Gastroesophageal sphincter (tissue), 4 donors: Measurements from ENCODE around the gene NLGN4X. TPM values are rescaled to one million over a fixed set of nuclear protein-coding genes. Genes with fewer than 3 reads are reported as not detected.

Experiments
- ATAC-seq: fragments of 150-250 bp; one replicate; pipeline ENCODE4 v1.9.1; 2016; ENCODE audit warnings: mild to moderate bottlenecking, moderate library complexity
- H3K27ac ChIP-seq, 4 donors: fragments of 200-600 bp; sonication (generic) in 3 of 4; 1 replicate in 3 of 4; 2 replicates in 1 of 4; pipeline ENCODE4 v1.5.1; 2016 to 2019
- H3K27me3 ChIP-seq: fragments of 200-600 bp; sonication (generic); one replicate; pipeline ENCODE4 v1.5.1; 2019
- H3K36me3 ChIP-seq, 2 donors: fragments of 200-600 bp; sonication (generic); one replicate each; pipeline ENCODE4 v1.5.1; 2019; ENCODE audit warnings: control low read depth in 1 of 2
- H3K4me1 ChIP-seq, 3 donors: fragments of 200-600 bp; sonication (generic); 1 replicate in 2 of 3; 2 replicates in 1 of 3; pipeline ENCODE4 v1.5.1; 2016 to 2019; ENCODE audit warnings: control low read depth in 2 of 3
- H3K4me3 ChIP-seq, 2 donors: fragments of 200-600 bp; sonication (generic); one replicate each; pipeline ENCODE4 v1.5.1; 2019; ENCODE audit warnings: mild to moderate bottlenecking in 1 of 2, moderate library complexity in 1 of 2
- H3K9me3 ChIP-seq, 3 donors: fragments of 200-600 bp; sonication (generic); one replicate each; pipeline ENCODE4 v1.5.1; 2017 to 2019; ENCODE audit warnings: control low read depth in 2 of 3
- CTCF ChIP-seq, 4 experiments: fragments of 200-600 bp in 2 of 4; fragments of 450-650 bp in 2 of 4; sonication (generic) in 1 of 4; IDR thresholded peaks; one replicate each; pipeline ENCODE4 v1.5.1; 2017 to 2019; ENCODE audit warnings: antibody characterized with exemption in 4 of 4, mild to moderate bottlenecking in 2 of 4, moderate library complexity in 2 of 4
- EP300 ChIP-seq: sonication (generic); formaldehyde crosslinking; IDR thresholded peaks from one replicate; pipeline ENCODE4 v1.6.1; 2017; ENCODE audit warnings: antibody characterized with exemption, mild to moderate bottlenecking
- POLR2A ChIP-seq, 2 donors: fragments of 450-650 bp; IDR thresholded peaks; one replicate each; pipeline ENCODE4 v1.6.1; 2017; ENCODE audit warnings: antibody characterized with exemption in 2 of 2, mild to moderate bottlenecking in 2 of 2, moderate library complexity in 1 of 2
- POLR2AphosphoS5 ChIP-seq: sonication (generic); formaldehyde crosslinking; IDR thresholded peaks from one replicate; pipeline ENCODE4 v1.6.1; 2017; ENCODE audit warnings: antibody characterized with exemption
- WGBS, 2 donors: methylation state at CpG; one replicate each; pipeline ENCODE4 v1.1.5; 2018; ENCODE audit warnings: low coverage in 1 of 2; 5-methylcytosine and 5-hydroxymethylcytosine counted together
- small RNA-seq, 4 donors: library from RNA; depleted of rRNA; stranded (forward); fragments of <200 nt; gene quantifications; one replicate each; pipeline ENCODE3, GENCODE V24; 2016
- total RNA-seq, 4 donors: library from RNA; depleted of rRNA; stranded (reverse); fragments of >200 nt; gene quantifications; one replicate each; pipeline ENCODE4 v1.1.0, GENCODE V29; 2016

NLGN4X gene
- total RNA-seq, 4 donors from 2014 or later = 2.0 to 6.7 (median 4.7) TPM

GRCh38 chrX:5867778-5868177 lies 360.9 kb downstream of the NLGN4X start:
- Histone ChIP-seq H3K36me3 (no peaks in the 10 kb centered on the region), H3K4me3 (no peak overlapping the region), H3K27ac (no peak overlapping the region), H3K27me3 (no peaks in the 10 kb centered on the region), H3K4me1 (no peaks in the 10 kb centered on the region), H3K9me3 (no peaks in the 10 kb centered on the region)
- ATAC-seq = no peak
- no peak for TF ChIP-seq CTCF (IDR thresholded peaks at IDR 0.05)
- no peak for TF ChIP-seq EP300
- TF ChIP-seq POLR2AphosphoS5 = no peak
- no peak for TF ChIP-seq POLR2A (IDR thresholded peaks at IDR 0.05)
- 93 to 94% methylated on average over 2 of the region's 2 CpGs for WGBS, 2 donors

- Histone ChIP-seq H3K4me1 (no peaks in the 10 kb centered on the region), H3K9me3 (no peaks in the 10 kb centered on the region), H3K36me3 (no peaks in the 10 kb centered on the region), H3K27me3 (no peaks in the 10 kb centered on the region), H3K4me3 (no peak overlapping the region), H3K27ac (no peak overlapping the region)
- ATAC-seq = no peak
- no peak for TF ChIP-seq POLR2A (IDR thresholded peaks at IDR 0.05)
- TF ChIP-seq POLR2AphosphoS5 = no peak
- TF ChIP-seq EP300 = no peak
- TF ChIP-seq CTCF (IDR thresholded peaks at IDR 0.05) = no peak
- WGBS, 2 donors = 42 to 59% methylated on average over 4 to 5 of the region's 6 CpGs
These were observed 371.4 kb downstream of the NLGN4X start for GRCh38 chrX:5857232-5857631.

GRCh38 chrX:5852941-5853340 lies 375.7 kb downstream of the NLGN4X start:
- Histone ChIP-seq H3K27ac (no peak overlapping the region), H3K27me3 (no peaks in the 10 kb centered on the region), H3K9me3 (no peaks in the 10 kb centered on the region), H3K36me3 (no peaks in the 10 kb centered on the region), H3K4me3 (no peak overlapping the region), H3K4me1 (no peaks in the 10 kb centered on the region)
- TF ChIP-seq POLR2AphosphoS5 (no peak), POLR2A (IDR thresholded peaks at IDR 0.05) (no peak), CTCF (IDR thresholded peaks at IDR 0.05) (no peak), EP300 (no peak)
- 20 to 33% methylated on average over 2 of the region's 2 CpGs for WGBS, 2 donors
- no peak for ATAC-seq

GRCh38 chrX:5842601-5843000 lies 386.1 kb downstream of the NLGN4X start:
- H3K36me3 ChIP-seq = no peaks in the 10 kb centered on the region
- no peaks in the 10 kb centered on the region for H3K27me3 ChIP-seq
- ATAC-seq = no peak
- H3K4me3 ChIP-seq = no peak overlapping the region
- H3K27ac ChIP-seq = no peak overlapping the region
- TF ChIP-seq POLR2A (IDR thresholded peaks at IDR 0.05) = no peak
- TF ChIP-seq POLR2AphosphoS5 = no peak
- no peak for TF ChIP-seq EP300
- TF ChIP-seq CTCF (IDR thresholded peaks at IDR 0.05) = no peak
- H3K9me3 ChIP-seq = no peaks in the 10 kb centered on the region
- 70 to 86% methylated on average over 2 of the region's 2 CpGs for whole genome bisulfite sequencing, 2 donors
- H3K4me1 ChIP-seq = no peaks in the 10 kb centered on the region

Small RNAs within 50 kb of the gene (small RNA-seq; reads per million reads assigned to genes)
- gene RF00322 = 0 reads per million in 4 donors
